ENCODE results near the gene SPATA31D3.
"Not testable (repeated sequence)": the region's sequence is repeated elsewhere in the genome, so short reads cannot be mapped to it uniquely, and the experiment has no call there.

The SPATA31D3 gene

DNA sequence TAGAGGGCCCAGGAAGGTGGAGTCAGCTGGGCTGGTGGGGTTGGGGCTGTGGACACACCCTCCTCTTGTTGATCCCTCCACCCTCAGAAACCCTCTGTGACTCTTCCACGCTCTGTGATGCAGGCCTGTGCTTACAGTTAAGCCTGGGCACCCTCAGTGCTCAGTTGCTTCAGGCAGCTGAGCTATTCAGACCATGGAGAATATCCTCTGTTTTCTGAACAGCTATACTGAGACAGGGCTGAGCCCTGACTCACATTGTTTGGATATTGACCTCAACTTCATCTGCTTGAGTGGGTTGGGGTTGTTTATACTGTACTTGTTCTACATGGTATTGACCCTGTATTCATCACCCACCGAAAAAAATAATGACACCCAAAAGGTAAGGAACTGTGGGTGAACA lies at the start of gene SPATA31D3:
SPATA31D3 (plus strand) TSS at position 108 of the 400 bp plus-strand sequence; CDS start at position 194, 86 bp downstream.
- not testable (repeated sequence) for H3K79me2 ChIP-seq; H2AFZ ChIP-seq; H3K27ac ChIP-seq; H3K4me2 ChIP-seq (ENCODE audit: low read length); H3K9ac ChIP-seq; H3K4me1 ChIP-seq; H3K4me3 ChIP-seq (ENCODE audit: low read depth, low read length); H3K9me3 ChIP-seq (ENCODE audit: control insufficient read depth, low read length); H3K36me3 ChIP-seq (ENCODE audit: control insufficient read depth, insufficient read depth, low read length); H3K27me3 ChIP-seq (ENCODE audit: control insufficient read depth, insufficient read depth, low read length)

- Histone ChIP-seq H3K27me3 (ENCODE audit: control insufficient read depth, insufficient read depth, low read length) (no peaks in the 10 kb centered on the region), H3K27ac (no peak overlapping the region), H3K36me3 (ENCODE audit: control insufficient read depth, insufficient read depth, low read length) (no peaks in the 10 kb centered on the region), H3K4me3 (ENCODE audit: low read depth, low read length) (no peak overlapping the region), H3K4me1 (no peaks in the 10 kb centered on the region), H3K79me2 (no peaks in the 10 kb centered on the region), H3K9ac (no peak overlapping the region), H3K9me3 (ENCODE audit: control insufficient read depth, low read length) (no peaks in the 10 kb centered on the region), H3K4me2 (ENCODE audit: low read length) (no peak overlapping the region), H2AFZ (no peak overlapping the region)
- no peak for TF ChIP-seq CTCF (IDR thresholded peaks at IDR 0.05)
Observed at GRCh38 chr9:81893929-81894328, 49.4 kb upstream of the SPATA31D3 start.

DNA sequence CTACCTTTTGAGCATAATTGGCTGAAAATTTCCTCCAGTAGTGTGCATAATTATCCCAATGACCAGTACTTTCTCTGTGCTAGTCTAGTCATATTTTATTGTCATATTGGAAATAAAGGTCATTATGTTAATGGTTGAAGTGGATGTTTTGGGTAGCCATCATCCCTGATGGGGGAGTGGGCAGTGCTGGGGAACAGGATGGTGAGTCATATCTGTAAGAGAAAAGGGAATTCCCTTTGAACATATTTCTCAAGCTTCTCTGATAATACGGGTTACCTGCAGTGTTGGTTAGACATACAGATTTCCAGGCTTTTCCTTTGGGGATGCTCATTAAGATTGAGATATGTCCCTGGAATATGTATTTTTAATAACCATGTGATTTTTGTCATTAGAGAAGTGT lies 48.4 kb upstream of the SPATA31D3 start:
- H3K27ac ChIP-seq: no peak overlapping the region
- no peak for TF ChIP-seq CTCF (IDR thresholded peaks at IDR 0.05)
- no peaks in the 10 kb centered on the region for H3K9me3 ChIP-seq (ENCODE audit: control insufficient read depth, low read length)
- no peaks in the 10 kb centered on the region for H3K4me1 ChIP-seq
- no peaks in the 10 kb centered on the region for H3K27me3 ChIP-seq (ENCODE audit: control insufficient read depth, insufficient read depth, low read length)
- no peaks in the 10 kb centered on the region for H3K79me2 ChIP-seq
- no peak overlapping the region for H3K4me2 ChIP-seq (ENCODE audit: low read length)
- H3K4me3 ChIP-seq (ENCODE audit: low read depth, low read length): no peak overlapping the region
- no peak overlapping the region for H3K9ac ChIP-seq
- H2AFZ ChIP-seq: no peak overlapping the region
- no peaks in the 10 kb centered on the region for H3K36me3 ChIP-seq (ENCODE audit: control insufficient read depth, insufficient read depth, low read length)

- no peak overlapping the region for H3K9ac ChIP-seq
- no peaks in the 10 kb centered on the region for H3K36me3 ChIP-seq (ENCODE audit: control insufficient read depth, insufficient read depth, low read length)
- H3K79me2 ChIP-seq: no peaks in the 10 kb centered on the region
- H3K9me3 ChIP-seq (ENCODE audit: control insufficient read depth, low read length): no peaks in the 10 kb centered on the region
- no peak overlapping the region for H3K4me3 ChIP-seq (ENCODE audit: low read depth, low read length)
- H2AFZ ChIP-seq: no peak overlapping the region
- H3K4me1 ChIP-seq: no peaks in the 10 kb centered on the region
- no peak for TF ChIP-seq CTCF (IDR thresholded peaks at IDR 0.05)
- H3K27ac ChIP-seq: no peak overlapping the region
- H3K27me3 ChIP-seq (ENCODE audit: control insufficient read depth, insufficient read depth, low read length): no peaks in the 10 kb centered on the region
- H3K4me2 ChIP-seq (ENCODE audit: low read length): no peak overlapping the region
Observed at GRCh38 chr9:81896070-81896469, 47.2 kb upstream of the SPATA31D3 start.

DNA sequence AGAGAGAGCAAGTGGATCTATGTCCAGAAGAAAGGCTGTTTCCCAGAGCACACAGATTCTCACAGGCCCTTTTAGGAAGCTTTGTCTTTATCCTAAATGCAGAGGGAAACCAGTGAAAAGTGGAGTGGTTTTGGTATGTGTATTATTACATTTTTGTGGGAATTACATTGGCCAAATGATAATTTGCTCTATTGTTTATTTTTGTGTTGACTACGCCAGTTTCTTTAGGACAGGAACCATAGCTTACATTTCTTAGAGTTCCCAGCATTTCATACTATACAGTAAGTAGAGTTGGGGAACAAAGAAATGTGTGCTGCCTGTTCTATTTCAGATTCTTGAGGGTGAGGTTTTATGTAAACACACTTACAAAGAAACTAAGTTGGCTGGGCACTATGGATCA lies 44.4 kb upstream of the SPATA31D3 start:
- Histone ChIP-seq H3K9me3 (ENCODE audit: control insufficient read depth, low read length) (no peaks in the 10 kb centered on the region), H3K27ac (no peak overlapping the region), H3K4me2 (ENCODE audit: low read length) (no peak overlapping the region), H3K9ac (no peak overlapping the region), H3K27me3 (ENCODE audit: control insufficient read depth, insufficient read depth, low read length) (no peaks in the 10 kb centered on the region), H3K36me3 (ENCODE audit: control insufficient read depth, insufficient read depth, low read length) (no peaks in the 10 kb centered on the region), H3K79me2 (no peaks in the 10 kb centered on the region), H3K4me1 (no peaks in the 10 kb centered on the region), H3K4me3 (ENCODE audit: low read depth, low read length) (no peak overlapping the region), H2AFZ (no peak overlapping the region)
- no peak for TF ChIP-seq CTCF (IDR thresholded peaks at IDR 0.05)

Data from parathyroid adenoma (tissue), 2 donors.